OCI-M1 (cell line): ENCODE results near the gene TCHH.
"Not testable (repeated sequence)": the region's sequence is repeated elsewhere in the genome, so short reads cannot be mapped to it uniquely, and the experiment has no call there.

Experiments
- DNase-seq: peaks from one replicate; lab custom pipeline; 2025; lab: John Stamatoyannopoulos, UW

The TCHH gene

GRCh38 chr1:152115344-152115743 lies at the start of gene TCHH:
Gene TCHH, minus strand, starts transcription at chr1:152115444. Its CDS starts 1,364 bp downstream, at chr1:152114080.
- no peak for DNase-seq

GRCh38 chr1:152164517-152165136 lies 49.4 kb upstream of the TCHH start:
- DNase-seq: peak; percentile 18

- peak; percentile 20 for DNase-seq
These were observed 47.7 kb upstream of the TCHH start for GRCh38 chr1:152162792-152163463.

- DNase-seq: peak; percentile 57
These were observed 45.3 kb upstream of the TCHH start for GRCh38 chr1:152160576-152160975.

GRCh38 chr1:152159144-152159543 lies 43.9 kb upstream of the TCHH start, which contains the start of gene RPTN:
Gene RPTN, minus strand, starts transcription at chr1:152159228. Its CDS starts 1,339 bp downstream, at chr1:152157889.
- no peak for DNase-seq

GRCh38 chr1:152153996-152154395 lies 38.8 kb upstream of the TCHH start:
- DNase-seq: no peak

- DNase-seq: no peak
These were observed 36.4 kb upstream of the TCHH start for GRCh38 chr1:152151646-152152045.

- no peak for DNase-seq
These were observed 33.7 kb upstream of the TCHH start for GRCh38 chr1:152148981-152149380.

GRCh38 chr1:152148051-152148450 lies 32.8 kb upstream of the TCHH start:
- peak; percentile 21 for DNase-seq

GRCh38 chr1:152145769-152146168 lies 30.5 kb upstream of the TCHH start:
- no peak for DNase-seq

GRCh38 chr1:152144674-152145183 lies 29.5 kb upstream of the TCHH start:
- DNase-seq: not testable (repeated sequence)

GRCh38 chr1:152143150-152143887 lies 28.1 kb upstream of the TCHH start:
- no peak for DNase-seq

- peak; percentile 82 for DNase-seq
These were observed 26.8 kb upstream of the TCHH start for GRCh38 chr1:152141971-152142584.

- DNase-seq: no peak
These were observed 22.0 kb upstream of the TCHH start for GRCh38 chr1:152137215-152137614.

GRCh38 chr1:152130186-152130585 lies 14.9 kb upstream of the TCHH start:
- DNase-seq: no peak

GRCh38 chr1:152127673-152128072 lies 12.4 kb upstream of the TCHH start:
- DNase-seq: no peak

GRCh38 chr1:152125834-152126443 lies 10.7 kb upstream of the TCHH start:
- no peak for DNase-seq

- DNase-seq: no peak
These were observed 3.7 kb upstream of the TCHH start for GRCh38 chr1:152118915-152119314.

- no peak for DNase-seq
These were observed 2.3 kb downstream of the TCHH start for GRCh38 chr1:152112885-152113432.

- DNase-seq: no peak
These were observed 3.0 kb downstream of the TCHH start for GRCh38 chr1:152112101-152112884.

- no peak for DNase-seq
These were observed 3.7 kb downstream of the TCHH start for GRCh38 chr1:152111515-152111968.
